Activated naive CD4-positive, alpha-beta T cell treated with anti-CD3 and anti-CD28 coated beads, Interleukin-2, amount 50 U/mL, for 16 hours (primary cell): ENCODE results near the gene IBA57.
A peak's percentile ranks its signal among the peaks of the same experiment; 100 is the strongest.

Experiments
- DNase-seq: peaks from one replicate; pipeline ENCODE4 v3.0.0-alpha.2; 2020

The IBA57 gene

DNA sequence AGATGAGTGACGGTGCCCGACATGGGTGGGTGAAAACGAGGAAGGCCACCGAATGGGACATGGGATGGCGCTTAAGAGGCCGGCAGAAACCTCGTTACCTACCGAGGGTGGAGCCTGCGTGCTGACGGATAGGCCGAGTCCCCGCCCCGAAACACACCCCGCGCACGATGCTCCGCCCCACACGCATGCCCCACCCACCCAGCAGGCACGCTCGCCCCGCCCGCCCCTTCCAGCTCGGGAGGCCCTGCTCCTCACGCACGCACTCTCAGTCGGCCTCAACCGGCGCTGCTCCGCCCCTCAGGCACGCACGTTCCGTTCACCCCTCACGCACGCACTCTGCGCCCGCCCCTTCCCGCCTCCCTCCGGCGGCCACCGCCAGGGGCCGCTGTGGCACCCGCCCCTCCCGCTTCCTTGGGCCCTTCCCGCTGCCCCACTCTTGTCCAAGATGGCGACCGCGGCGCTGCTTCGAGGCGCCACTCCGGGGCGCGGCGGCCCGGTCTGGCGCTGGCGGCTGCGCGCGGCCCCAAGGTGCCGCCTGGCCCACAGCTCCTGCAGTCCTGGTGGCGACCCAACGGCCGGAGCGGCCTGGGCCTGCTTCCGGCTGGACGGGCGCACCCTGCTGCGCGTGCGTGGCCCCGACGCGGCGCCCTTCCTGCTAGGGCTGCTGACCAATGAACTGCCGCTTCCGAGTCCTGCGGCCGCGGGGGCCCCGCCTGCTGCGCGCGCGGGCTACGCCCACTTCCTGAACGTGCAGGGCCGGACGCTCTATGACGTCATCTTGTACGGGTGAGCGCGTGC lies at the start of gene IBA57:
IBA57 (plus strand) TSS at position 433 of the 798 bp plus-strand sequence; CDS start at position 446, 13 bp downstream.
- DNase-seq: peak; percentile 100

DNA sequence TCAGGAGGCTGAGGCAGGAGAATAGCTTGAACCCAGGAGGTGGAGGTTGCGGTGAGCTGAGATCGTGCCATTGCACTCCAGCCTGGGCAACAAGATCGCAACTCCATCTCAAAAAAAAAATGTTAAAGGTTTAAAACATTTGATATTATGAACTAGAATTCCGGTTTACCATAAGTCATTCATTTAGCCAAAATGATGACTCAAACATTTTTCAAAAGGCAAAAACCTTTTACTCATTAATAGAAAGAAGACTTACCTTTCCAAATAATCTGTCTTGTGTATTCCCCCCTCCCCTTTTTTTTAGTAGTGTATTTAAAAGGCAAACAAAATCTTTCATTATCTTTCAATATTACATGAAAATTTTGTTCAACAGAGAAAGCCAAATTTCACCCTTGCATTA lies 48.3 kb upstream of the IBA57 start:
- no peak for DNase-seq

DNA sequence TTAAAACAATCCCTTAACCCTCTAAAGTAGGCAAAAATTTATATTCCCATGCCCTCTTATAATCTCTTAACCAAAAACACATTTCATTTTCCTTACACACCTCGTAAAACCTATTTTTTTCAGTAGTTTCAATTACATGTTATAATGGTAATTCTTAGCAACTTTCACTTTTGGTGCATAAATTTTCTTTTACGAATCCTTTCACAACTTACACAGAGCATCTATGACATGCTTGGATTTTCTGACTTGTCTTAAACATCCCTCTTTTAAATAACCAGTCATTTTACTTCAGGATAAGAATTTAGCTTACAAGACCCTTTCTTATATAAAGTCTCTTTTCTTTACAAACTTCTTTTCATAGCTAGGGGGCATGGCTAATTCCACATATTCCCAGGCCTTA lies 47.6 kb upstream of the IBA57 start:
- DNase-seq: no peak

DNA sequence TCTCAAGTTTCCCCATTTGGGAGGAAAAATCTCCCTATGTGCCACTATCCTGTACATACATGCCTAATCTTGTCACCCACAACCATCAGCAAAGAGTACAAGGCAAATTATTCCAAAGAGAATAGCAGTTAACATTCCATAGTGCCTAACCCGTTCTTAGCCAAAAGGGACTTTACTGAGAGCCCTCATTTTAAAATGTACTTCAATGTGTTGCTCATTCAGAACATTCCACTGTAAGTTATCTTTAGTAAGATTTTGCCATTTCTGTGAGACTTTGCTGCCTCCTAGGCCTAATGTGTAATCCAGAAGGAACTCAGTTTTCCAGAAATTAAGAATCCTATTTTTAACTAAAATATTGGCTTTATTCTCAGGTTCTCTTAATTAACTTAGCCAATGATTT lies 45.3 kb upstream of the IBA57 start:
- no peak for DNase-seq

DNA sequence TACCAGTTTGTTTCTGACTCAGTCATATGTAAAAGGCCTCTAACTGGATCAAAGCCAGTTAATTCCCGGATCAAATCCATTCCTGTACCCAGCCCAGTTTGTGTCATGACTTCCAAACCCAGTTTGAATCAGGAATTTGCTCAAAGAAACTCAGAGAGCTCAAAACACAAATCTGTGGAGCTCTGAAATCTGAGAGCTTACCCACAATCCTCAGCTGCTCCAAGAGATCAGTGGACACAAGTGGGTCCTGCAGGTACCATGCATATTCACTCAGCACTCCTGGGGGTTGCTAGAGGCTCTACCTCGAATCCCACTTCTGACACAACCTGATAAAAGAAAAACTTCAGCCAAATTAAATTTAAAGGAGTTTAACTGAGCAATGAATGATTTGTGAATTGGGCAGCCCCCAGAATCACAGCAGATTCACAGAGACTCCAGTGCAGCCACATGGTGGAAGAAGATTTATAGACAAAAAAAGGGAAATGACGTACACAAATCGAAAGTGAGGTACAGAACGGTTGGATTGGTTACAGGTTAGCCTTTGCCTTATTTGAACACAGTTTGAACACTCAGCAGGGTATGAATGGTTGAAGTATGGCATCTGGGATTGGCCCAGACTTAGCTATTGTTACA lies 44.6 kb upstream of the IBA57 start:
- DNase-seq: no peak

DNA sequence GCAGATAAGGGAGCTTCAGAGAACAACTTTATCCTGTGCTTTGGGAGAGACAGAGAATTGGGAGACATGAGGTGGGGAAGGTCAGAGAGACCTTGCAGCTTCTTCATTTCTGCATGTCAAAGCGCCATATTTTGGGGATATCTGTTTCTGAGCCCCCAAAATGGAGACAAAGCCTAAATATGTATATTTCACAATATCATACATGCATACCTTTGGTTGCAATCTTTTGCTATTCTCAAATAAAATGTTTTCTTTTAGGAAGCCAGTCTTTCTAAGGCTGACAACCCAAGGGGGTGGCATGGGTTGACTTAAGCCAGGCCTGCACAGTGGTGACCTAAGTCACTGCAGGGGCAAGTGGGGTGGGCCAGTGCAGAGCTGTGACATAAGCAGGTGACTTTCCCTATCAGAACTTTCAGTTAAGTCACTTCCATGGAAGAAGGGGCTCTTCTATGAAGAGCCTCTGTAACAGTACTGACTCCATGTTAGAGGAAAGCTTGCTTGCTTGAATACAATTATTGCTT lies 42.6 kb upstream of the IBA57 start:
- no peak for DNase-seq

DNA sequence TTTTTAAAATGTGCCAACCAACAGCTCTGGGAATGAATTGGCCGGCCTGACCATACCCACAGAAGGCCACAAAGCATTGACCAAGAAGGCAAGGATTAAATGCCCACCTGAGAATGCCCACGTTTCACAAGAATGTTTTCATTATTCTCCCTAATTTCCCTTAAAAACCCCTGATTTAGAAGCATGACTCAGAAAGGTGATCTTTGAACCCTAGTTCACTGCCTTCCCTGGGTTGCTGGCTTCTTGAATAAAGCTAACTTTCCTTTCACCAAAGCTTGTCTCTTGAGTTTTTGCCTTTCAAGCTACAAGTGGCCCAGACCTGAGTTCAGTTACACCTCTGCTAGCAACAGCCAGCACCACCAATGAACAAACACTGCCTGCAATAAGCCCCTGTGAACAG lies 42.1 kb upstream of the IBA57 start:
- DNase-seq: no peak

DNA sequence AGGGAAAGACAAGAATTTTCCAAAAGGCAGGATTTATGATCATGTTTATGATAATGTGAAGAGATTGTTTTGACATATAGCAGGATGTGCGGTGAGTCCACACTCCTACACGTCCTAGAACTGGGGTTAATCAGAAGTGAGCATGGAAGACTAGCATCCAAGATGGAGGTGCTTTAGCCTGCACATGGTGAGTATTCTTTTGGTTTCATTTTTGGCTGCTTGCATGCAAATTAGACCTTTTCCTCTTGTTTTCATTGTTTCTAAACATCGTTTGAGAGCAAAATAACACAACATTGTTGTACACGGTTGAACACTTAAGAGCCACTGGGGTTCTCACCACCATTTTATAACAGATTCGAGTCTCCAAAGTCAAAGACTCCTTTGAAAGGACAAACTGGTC lies 40.4 kb upstream of the IBA57 start:
- DNase-seq: no peak

DNA sequence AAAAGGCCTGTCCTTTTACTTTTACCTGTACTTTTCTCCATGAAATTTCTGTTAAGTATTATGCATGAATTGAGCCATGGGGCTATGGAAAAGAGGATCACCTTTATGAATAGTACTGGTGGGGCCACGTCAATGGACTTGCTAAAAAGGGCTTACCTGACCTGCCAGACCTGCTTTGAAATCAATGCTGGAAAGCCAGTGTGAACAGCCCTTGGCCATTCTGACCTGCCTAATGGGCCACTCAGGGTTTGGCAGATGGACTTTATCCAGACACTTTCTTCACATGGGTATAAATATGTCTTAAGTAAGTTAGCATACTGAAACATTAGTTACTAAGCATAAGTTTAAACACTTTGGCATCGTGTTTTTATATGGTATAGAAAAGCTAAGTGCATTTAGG lies 33.8 kb upstream of the IBA57 start:
- no peak for DNase-seq

DNA sequence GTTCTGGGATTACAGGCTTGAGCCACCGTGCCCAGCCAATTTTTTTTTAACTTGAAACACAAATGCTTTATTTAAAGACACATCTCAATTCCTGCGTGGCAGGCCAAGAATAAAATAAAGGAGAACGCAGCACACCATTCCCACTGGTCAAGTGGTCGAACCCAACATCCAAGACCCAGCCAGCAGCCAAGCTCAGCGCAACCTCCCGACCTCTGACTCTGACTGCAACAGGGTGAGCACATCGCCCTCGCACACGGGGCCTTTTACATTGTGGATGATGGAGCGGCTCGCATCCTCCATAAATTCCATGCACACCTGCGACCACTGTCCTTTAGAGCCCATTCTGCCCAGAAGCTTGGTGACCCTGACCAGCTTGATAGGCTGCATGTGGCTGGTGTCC lies 31.0 kb upstream of the IBA57 start:
- no peak for DNase-seq

DNA sequence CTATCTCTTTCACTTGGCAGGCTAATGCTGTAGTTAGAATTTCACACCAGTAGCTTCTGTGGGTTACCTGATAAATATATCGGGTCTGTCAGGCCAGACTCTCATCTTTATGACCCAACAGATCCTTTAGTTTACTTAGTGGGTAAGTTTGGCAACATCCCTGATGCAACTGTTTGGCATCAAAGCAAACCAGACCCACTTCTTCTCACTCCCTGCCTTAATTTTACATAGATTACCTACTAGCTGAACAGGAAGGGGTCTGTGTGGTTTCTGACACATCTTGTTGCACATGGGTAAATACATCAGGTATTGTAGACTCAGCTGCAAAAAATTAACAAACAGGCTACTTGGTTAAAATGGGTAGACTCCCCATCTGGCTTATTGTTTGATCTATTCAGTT lies 28.7 kb upstream of the IBA57 start:
- DNase-seq: no peak

DNA sequence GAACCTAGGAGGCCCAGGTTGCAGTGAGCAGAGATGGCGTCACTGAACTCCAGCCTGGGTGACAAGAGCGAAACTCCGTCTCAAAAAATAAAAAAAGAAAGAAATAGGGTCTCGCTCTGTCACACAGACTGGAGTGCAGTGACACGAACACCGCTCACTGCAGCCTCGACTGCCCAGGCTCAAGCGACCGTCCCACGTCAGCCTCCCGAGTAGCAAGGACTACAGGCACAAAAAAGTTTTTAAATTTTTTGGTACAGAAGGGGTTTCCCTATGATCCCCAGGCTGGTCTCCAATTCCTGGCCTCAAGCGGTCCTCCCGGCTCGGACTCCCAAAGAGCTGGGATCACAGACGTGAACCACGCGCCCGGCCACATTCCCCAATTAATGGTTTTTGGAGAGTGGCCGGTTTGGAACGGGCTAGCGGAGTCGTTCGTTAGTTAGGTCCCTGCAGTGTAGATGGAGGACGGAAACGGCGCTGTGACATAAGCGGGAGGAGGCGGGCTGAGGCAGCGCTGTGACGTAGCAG lies 26.1 kb upstream of the IBA57 start:
- no peak for DNase-seq

DNA sequence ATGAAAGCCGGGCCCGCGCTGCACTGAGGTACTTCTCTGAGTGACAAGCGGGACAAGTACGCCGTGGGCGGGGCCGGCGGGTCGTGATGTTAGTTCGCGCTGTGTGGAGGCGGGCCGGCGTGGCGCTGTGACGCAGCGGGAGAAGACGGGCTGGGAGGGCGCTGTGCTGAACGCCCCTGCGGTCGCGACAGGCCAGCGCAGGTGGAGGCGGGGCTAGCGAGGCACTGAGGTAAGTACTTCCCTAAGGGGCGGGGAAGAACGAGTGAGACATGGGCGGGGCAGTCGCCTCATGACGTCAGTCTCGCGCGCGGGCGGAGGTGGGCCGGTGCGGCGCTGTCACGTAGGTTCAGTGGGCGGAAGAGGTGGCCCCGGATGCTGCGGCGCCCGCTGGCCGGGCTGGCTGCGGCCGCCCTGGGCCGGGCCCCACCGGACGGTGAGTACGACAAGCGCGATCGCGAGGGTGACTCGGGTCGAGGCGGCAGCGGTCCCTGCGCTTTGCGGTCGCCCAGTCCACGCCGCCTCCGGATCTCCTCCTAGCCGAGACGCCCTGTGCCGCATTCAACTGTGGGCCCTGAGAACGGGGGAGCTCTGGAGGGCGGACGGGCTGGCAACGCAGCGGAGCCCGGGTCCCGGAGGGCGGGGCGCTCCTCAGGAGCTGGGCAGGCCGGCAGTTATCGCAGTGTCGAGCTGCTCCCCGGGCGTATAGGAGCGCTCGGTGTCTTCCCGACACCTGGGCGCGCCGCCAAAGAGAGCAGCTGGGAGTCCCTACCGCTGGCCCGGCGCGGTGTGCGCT lies 25.5 kb upstream of the IBA57 start, which contains the start of gene GUK1:
GUK1 (plus strand) TSS at position 349 of the 793 bp plus-strand sequence; CDS start at position 373, 24 bp downstream.
- DNase-seq: peak; percentile 100

DNA sequence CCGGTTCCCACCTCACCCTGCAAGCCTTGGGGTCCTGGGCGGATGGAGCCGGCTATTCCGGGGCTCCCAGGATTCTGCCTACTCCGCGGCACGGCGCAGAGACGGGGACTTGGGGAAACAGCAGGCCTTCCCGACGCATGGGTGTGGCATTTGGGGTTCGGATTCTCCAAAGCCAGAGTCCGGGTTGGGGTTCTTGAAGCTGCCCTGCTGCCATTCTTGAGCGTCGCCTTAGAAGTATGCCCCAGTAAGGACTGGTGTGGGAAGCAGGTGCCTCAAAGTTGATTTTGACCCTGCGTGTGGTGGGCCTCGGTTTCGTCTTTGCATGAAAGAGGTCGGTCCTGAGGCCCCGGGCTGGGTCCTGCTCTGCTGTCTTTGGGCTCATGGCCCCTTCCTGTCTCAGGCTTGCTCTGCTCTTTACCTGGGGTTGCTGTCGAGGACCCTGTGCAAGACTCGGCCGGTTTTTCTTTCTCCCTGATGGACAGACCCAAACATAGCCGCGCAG lies 24.8 kb upstream of the IBA57 start:
- no peak for DNase-seq

DNA sequence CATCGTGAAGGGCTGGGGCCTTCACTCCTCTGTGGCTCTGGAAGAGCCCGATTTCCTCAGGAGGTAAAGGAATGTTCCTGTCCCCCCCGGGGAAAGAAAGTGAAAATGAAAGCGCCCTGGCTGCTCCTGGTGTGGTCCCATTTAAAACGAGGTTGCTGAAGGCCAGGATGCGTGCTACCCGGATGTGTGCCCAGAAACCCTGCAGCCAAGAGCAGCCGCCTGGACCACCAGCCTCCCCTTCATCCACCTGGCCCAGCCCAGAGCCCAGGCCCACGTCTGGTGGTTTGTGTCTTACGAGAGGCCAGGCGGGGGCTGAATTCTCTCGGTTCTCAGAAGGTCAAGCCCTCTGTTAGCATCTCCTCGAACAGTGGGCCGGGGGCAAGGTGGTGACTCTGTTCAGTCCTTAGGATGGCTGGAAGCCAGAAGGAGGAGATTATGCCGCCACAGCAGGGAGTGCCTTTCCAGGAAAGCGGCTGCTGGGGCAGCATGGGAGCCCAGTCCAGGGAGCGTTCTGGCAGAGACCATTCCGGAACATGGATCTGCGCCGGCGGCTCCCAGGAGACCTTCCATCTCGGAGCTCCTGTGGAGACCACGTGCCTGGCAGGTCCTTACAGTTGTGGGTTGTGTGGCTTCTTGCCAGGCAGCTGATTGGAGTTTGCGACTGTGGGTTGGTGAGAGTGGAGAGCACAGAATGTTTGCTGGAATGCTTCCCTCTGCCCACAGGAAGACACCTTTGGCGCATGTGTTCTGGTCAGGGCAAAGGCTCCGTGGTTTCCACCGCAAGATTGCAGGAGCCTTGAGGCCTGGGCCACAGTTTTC lies 24.2 kb upstream of the IBA57 start:
- DNase-seq: no peak

DNA sequence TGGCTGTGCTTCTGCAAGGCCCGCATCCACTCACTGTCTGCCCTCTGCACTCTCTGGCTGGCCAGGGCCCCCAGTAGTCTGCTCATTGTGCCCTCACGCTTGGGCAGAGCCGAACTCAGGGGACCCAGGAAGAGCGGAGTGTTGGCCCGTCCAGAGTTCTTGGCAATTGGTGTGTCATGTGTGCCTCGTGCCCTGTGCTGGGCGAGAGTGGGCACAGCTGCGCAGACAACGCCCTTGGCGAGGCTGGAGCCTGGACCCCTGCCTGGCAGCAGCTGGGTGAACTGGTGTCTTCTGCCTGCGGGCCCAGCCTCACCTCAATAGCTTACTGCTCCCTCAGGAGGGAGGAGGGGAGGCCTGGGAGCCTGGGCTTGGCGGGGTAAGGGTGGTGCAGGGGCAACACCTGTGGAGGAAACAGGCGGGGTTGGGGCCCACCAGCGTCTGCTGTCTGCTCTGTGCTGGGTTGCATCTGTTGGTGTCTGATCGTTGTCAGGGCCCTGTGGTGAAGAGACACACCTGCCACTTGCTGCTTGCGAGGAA lies 23.4 kb upstream of the IBA57 start:
- no peak for DNase-seq

DNA sequence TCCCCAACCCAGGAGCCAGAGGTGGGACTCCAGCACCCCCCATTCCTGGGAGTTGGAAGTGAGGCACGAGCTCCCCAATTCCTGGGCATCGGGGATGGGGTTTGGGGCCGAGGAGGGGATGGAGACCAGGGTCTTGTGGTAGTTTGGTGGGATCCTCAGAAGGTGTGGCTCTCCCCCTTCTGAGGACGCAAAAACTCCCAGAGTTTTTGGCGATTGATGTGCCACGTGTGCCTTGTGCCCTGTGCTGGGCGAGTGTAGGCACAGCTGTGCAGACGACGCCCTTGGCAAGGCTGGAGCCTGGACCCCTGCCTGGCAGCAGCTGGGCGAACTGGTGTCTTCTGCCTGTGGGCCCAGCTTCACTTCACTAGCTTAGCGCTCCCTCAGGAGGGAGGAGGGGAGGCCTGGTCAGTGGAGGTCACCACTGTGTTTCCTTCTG lies 22.9 kb upstream of the IBA57 start:
- DNase-seq: no peak

DNA sequence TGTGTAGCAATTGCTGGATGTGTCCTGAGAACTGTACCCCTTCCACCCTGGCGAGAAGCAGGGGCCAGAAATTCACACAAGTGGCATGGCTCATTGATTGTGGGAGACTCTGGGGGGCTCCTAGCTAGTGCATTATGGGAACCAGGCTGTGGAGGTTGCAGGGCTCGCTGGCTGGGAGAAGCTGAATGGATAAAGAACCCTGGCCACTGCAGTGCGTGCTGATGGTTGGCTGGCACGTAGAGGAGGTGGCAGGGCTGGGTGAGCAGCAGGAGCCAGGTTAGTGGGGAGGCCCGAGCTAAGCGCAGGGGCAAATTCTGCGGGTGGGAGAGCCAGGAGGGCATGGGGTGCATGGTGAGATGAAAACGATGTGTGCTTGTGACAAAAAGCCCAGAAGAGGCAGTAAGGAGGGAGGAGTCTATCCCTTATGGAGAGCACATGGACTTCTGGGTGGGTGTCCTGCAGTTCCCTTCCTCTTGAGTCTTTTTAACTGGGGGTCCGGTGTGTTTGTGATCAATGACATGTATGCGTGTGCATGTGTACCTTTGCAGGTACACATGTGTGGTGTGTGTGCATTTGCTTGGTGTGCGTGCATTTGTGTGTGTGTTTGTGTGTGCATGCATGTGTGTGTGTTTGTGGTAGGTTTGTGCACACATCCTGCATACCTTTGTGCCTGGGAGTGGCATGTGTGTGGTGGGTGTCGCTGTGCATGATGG lies 22.0 kb upstream of the IBA57 start:
- DNase-seq: no peak

DNA sequence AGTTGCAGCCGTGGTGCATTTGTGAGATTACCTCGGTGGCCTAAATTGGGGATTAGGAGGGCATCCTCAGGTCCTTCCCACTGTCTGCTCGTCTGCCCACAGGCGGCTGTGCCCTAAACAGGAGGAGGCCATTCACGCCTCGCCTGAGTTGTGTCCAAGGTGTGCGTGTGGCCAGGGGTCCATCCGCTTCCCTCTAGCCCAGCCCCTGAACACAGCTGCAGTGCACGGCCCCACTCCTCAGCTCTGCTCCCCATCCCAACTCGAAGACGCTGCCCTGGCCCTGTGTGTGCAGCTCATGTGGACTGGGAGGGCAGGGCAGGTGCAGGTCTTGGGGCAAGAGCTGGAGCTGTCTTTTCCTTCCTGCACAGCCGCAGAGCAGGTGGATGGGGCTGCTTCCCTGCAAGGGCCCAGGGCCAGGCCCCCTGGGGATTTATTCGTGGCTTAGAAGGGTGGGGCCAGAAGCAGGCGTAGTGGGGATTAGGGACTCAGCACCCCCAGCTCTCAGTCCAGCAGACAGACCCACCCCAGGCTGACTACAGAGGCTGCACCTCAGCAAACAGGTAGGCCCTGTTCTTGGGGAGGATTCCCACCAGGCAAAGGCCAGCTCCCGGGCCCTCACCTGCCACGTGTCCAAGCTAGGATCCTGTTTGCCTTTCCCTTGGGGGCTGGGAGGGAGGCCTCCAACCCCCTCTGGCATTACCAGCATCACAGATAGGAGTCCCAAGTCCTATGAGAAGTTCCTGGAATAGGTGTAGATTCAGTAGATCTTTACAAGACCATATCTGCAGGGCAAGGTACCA lies 21.2 kb upstream of the IBA57 start:
- DNase-seq: no peak

DNA sequence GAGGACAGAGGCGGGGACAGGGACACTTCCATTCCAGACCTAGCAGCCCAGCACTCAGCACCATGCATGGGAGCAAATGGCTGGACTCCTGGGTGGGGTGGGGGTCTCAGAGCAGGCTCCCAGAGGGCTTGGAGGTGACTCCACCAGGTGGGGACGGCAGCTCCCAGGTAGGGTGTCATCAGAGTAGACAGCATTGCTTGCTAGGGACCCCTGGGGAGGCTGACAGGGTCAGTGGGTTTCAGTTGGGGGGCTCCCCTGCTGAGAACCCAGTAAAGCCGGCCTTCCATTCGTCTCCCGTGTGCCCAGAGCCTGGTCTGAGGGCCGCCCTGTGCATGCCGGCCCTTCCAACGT lies 20.6 kb upstream of the IBA57 start:
- no peak for DNase-seq
